ENCODE measurements around the gene TRPV4.

- TF ChIP-seq CTCF (conservative IDR thresholded peaks at IDR 0.05): no peak
- no peak for TF ChIP-seq EZH2 (IDR thresholded peaks at IDR 0.05; ENCODE audit: low read depth)
Measured at GRCh38 chr12:109835827-109836226, 2.6 kb upstream of the TRPV4 start.

All from PC-9 (cell line).